Measurements from ENCODE around the gene SLA2.
"Not testable (repeated sequence)": the region's sequence is repeated elsewhere in the genome, so short reads cannot be mapped to it uniquely, and the experiment has no call there.

Gene SLA2

GRCh38 chr20:36644706-36645095 lies 1.3 kb downstream of the SLA2 start:
- no peak for DNase-seq

- DNase-seq, result no peak
These were observed 1.8 kb downstream of the SLA2 start for GRCh38 chr20:36644032-36644705.

DNA sequence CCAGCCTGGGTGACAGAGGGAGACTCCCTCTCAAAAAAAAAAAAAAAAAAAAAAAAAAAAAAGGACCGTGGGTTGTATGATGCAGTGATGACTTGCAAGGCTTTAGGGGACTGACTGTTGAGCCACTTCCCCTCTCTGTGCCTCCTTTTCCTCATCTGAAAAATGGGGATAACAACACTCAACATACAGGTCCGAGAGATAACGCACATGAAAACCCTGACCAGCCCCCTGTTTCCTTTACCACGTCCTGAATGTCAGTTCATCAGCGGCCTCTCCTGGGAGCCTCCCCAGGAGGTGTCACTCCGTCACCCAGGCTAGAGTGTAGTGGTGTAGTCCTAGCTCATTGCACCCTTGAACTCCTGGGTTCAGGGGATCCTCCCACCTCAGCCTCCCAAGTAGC lies 3.9 kb downstream of the SLA2 start:
- no peak for DNase-seq

GRCh38 chr20:36641506-36641843 lies 4.5 kb downstream of the SLA2 start:
- DNase-seq, result no peak

GRCh38 chr20:36638876-36639400 lies 7.1 kb downstream of the SLA2 start:
- DNase-seq, result not testable (repeated sequence)

DNA sequence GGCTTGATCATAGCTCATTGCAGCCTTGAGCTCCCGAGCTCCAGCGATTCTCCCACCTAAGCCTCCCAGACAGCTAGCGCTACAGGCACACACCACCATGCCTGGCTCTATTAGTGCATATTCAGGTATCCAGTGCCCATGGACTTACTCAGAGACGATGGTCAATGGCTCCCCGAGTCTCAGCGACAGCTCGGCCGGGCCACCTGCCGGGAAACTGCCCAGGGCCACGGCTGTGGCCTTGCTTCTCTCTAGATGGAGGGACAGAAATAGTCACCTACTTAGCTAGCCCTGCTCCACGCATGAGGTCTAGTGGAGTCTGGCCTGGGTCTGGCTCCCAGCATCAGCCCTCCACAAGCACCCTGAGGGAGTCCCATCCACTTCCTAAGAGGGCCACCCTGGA lies 11.7 kb downstream of the SLA2 start:
- DNase-seq, result no peak

DNA sequence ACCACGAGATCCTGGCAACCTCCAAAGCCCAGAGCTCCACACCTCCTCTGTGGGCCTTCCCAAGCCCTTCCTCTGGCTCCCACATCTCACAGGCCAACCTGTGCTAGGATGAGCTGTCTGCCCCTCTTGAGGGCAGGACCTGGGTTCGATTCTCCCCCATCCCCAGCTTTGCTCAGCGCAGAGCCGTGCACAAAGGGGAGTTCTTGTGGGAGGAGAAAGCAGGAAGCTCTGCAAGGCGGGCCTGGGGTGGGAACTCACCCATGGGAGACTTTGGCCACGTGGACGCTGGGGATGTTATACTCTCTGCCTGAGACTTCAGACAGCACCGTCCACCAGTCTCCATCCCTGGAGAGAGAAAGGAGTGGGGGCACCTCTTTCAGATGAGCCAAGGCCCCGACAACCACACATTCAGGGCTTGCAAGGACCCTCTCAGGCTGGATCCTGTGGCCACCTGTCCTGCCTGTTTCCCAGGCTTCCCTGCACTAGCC lies 12.7 kb downstream of the SLA2 start:
- no peak for DNase-seq

DNA sequence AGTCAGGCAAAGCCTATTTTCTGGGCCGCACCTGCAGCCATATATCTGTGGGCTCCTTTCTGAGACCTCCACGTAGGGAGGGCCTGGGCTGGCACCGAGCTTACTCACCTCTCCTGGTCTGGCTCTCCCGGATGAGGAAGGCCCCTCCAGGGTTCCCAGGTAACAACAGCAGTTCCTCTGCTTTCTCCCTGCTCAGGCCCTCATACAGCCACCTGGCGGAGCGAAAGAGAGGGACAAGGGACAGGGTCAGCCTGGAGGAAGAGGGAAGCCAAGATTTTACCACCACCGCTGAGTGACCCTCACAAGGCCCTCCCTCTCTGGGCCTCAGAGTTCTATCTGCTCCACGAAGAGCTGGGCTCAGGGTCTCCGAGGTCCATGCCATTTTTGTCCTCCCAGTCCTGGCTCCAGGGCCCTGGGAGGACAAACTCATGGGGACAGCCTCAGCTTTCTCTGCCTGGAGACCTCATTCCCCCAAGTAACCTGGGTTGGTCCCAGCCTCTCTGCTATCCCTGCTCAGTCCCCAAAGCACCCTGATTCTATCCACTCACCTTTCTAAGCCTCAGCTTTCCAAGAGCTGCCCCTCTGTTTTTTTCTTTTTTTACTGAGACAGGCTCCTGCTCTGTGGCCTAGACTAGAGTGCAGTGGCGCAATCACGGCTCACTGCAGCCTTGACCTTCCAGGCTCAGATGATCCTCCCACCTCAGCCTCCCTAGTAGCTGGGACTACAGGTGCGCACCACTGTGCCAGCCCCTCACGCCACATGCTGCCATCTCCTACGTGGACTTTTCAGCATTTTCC lies 13.3 kb downstream of the SLA2 start:
- no peak for DNase-seq

DNA sequence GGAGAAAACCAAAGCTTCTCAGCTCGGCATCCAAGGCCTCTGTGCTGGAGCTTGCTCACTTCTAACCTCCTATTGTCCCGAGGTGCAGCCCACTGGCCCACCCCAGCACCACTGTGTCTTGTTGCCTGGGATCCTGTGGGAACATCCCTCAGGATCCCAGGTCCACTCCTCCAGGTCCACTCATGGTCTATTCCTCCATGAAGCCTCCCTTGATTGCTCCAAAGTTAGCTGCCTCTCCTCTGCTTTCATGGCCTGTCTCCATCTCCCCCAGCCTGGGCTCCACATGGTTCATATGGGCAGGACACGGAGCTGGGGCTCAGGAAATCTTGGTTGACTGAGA lies 13.9 kb downstream of the SLA2 start:
- DNase-seq, result no peak

DNA sequence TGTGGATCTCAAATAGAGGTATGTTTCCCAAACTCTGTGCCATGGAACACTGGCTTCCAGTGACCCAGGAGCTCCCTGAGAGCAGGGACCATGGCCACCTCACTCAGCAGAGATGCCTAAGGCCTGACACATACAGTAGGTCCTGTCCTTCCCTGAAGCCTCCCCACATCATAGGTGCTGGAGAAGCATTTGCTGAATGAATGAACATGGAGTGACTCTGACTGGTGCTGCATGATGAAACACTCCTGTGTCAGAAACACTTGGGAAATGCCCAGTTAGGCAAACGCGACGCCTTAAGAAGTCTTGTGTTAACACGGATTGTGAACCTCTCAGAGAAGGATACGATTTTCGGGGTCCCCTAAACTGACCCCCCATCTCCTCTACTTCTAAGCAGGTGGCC lies 14.3 kb downstream of the SLA2 start:
- peak; percentile 44 for DNase-seq

DNA sequence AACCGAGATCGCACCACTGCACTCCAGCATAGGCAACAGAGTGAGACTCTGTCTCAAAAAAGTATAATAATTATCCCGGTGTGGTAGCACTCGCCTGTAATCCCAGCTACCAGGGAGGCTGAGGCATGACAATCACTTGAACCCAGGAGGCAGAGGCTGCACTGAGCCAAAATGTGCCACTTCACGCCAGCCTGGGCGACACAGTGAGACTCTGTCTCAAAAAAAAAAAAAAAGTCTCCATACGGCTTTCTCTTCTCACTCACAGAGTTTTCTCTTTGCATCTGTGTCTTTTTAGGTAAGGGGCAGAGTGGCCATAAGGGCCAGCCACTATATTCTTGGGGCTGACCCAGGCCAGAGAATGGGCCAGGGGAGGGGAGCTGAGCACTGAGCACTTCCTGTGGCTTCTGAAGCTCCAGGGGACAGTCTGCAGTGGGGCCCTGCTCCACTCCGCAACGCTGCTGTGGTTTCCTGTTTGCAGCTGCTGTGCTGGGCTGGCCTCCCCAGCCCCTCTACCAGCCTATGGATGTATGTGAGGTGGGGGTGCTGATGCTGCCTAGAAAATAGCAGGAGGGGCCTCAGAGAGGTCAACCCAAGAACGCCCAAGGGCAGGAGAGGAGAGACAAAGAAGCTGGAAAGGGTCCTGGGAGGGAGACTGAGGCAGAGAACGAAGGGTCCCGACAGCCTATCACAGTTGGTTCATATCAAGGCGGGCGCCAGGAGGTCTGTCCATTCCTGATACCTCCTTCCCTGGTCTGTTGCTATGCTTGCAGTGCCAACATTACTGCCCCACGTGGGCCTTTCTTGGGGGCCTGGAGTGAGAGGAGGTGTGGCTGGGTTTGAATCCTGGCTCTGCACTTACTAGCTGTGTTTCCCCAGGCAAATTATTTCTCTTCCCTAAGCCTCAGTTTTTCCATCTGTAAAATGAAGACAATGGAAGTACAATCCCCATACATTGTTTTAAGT lies 16.0 kb downstream of the SLA2 start:
- no peak for DNase-seq

- DNase-seq, result no peak
These were observed 17.9 kb downstream of the SLA2 start for GRCh38 chr20:36628076-36628475.

DNA sequence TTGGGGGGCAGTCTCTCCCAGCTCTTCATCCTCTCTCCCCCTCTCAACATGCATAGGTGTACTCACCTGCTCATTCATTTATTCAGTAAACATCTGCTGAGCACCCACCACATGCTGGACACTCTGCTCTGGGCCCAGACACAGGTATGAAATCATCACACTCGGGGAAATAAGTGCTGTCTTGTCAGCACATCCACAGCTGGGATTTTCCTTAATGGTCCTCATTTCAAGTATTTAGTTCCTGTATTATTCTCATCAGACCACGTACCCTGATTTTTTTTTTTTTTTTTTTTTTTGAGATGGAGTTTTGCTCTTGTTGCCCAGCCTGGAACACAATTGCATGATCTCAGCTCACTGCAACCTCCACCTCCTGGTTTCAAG lies 21.1 kb downstream of the SLA2 start:
- DNase-seq, result no peak

DNA sequence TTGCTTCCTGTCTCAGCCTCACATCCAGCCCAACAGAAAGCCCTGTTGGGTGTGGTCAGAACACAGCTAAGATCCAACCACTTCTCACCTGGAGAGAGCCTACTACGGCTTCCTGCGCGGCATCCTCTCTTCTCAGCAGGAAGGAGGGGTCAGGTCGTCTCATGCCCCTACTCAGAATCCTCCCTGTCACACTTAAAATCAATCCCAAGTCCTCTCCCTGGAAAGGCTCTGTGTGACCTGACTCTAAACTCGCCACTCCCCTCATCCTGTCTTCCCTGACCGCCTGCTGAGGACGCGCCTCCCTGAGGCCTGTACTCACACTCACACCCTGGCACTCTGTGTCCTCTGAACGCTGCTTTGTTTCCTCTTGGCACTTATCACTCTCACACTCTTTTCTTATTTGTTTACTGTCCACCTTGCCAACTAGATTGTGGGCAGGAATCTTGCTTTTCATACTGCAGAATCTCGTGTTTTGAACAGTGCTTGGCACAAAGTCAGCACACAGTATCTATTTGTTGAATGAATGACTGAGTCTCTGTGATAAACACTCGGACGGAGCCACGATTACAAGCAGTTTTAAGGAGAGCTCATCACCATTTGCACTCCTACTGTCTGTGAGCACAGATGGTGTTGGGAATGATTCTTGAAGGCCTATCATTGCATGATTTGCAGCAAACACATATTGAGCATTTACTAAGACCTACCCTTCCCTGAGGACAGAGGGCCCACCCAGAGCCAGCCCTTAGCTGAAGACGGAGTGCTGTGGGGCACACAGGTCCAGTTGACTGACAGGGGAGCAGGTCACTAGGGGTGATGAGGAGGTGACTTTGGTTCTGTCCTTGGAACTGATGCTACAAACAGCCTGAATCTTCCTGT lies 21.7 kb downstream of the SLA2 start:
- DNase-seq, result no peak

DNA sequence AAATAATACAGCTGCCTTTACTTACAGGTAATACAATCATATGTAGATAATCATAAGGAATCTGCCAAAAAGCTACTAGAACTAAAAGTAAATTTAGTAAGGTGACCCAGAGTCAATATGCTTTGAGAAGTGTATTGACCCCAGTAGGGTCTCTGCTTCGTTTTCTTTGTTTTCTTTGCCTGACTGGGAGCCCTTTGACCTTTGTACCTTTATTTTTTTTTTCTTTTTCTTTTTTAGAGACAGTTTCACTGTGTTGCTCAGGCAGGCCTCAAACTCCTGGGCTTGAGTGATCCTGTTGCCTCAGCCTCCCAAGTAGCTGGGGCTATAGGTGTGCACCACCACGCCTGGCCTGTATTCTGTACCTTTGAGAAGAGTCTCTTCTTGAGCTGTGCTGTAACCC lies 22.6 kb downstream of the SLA2 start:
- DNase-seq, result no peak

GRCh38 chr20:36620917-36621316 lies 25.1 kb downstream of the SLA2 start:
- DNase-seq, result no peak

DNA sequence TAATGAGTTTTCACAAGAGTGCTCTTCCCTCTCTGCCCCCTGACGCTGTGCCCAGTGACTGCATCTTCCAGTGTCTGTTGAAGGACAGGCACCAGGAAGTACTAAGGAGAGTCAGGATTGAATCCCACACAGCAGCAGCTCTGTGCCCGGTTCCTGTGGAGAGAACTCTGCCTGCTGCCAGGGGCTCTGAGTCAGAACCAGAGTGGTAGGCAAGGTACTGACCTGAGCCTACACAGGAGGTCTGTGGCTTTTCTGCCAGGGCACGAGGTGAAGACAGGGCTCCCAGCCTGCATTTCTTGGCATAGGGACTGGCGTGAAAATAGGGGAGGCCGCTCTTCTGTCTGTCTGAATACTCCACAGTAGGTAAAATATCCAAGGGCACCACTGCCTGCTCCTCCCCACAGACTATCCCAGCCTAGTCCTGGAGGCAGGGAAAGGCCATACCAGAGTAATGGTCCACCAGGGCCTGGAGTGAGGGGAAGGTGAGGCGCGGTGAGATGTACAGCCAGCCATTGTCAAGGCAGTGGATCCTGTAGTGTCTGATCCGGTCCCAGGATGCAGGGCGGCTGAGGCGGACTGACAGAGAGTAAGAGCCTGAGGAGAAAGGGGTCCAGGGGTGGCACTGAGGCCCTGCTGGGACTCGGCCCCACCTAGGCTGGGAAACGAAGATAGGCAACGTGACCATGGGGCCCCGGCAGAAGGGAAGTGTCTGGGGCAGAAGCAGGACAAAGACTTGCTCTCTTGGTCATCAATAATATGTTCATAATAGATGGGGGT lies 31.0 kb downstream of the SLA2 start:
- DNase-seq, result peak; percentile 55

DNA sequence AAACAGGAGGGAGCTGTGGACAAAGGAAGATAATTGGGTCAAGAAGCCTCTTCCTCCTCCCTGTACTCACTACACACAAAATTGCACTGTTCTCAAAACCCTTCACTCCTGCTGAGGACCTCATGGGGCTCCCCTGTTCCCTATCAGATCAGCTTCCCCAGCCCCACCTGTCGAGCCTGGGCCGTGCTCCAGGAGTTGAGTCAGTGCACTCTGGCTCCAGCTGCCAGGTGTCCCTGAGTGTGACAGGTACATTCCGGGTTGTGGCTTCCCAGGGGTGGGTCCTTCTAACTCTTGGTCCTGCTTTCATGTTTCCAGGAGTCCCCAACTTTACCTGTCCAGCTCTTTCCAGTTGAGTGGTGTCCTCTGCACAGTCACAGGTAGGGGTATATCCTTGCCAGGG lies 32.0 kb downstream of the SLA2 start:
- DNase-seq, result no peak

GRCh38 chr20:36611625-36612024 lies 34.4 kb downstream of the SLA2 start:
- no peak for DNase-seq

GRCh38 chr20:36608388-36608728 lies 37.6 kb downstream of the SLA2 start:
- not testable (repeated sequence) for DNase-seq

DNA sequence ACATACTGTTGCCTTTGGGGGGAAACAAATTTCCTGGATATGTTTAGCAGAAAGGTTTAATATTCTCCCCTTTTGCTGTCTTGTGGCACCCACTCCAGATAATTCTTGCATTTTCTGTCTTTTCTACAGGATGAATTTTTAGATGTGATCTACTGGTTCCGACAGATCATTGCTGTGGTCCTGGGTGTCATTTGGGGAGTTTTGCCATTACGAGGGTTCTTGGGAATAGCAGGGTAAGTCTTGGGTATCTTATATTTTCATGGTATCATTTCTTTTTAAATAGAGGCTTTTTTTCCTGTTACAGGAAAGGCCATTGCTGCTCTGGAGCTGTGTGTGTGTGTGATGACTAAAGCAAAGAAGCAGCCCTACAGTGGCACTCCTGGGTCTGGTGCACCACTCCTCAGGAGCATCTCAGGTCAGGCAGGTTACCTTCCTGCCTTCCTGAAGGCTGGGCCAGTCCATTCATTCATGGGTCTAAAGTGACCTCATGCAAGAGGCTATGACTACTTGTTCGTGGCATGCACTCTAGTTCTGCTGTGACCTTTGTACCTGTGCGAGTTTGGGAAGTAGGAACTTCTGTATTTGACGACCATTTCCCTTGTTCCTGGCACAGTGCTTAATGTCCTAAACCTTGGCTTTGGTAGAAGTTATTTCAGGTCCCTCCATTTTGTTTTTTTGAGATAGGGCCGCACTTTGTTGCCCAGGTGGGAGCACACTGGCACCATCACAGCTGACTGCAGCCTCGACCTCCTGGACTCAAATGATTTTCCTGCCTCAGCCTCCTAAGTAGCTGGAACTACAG lies 38.2 kb downstream of the SLA2 start:
- no peak for DNase-seq
